Tibial nerve (tissue), 4 donors: ENCODE results near the gene IGLON5. TPM values are rescaled to one million over a fixed set of nuclear protein-coding genes. Genes with fewer than 3 reads are reported as not detected.

Experiments used
- DNase-seq, 2 donors: peaks; one replicate each; pipeline ENCODE4 v3.0.0-alpha.2; 2019; ENCODE audit warnings: low spot score in 2 of 2
- H3K27ac ChIP-seq, 4 donors: fragments of 200-600 bp; sonication (generic) in 3 of 4; one replicate each; pipeline ENCODE4 v1.5.1; 2017 to 2019; ENCODE audit warnings: mild to moderate bottlenecking in 1 of 4
- H3K27me3 ChIP-seq, 2 donors: fragments of 200-600 bp; sonication (generic) in 1 of 2; one replicate each; pipeline versions ENCODE4 v1.5.1 to v1.6.0; 2017 to 2019
- H3K36me3 ChIP-seq, 3 donors: fragments of 200-600 bp; sonication (generic); one replicate each; pipeline ENCODE4 v1.5.1; 2018 to 2019
- H3K4me1 ChIP-seq, 4 donors: fragments of 200-600 bp; sonication (generic) in 3 of 4; one replicate each; pipeline ENCODE4 v1.5.1; 2017 to 2019
- H3K4me3 ChIP-seq, 4 donors: fragments of 200-600 bp; sonication (generic) in 3 of 4; one replicate each; pipeline ENCODE4 v1.5.1; 2017 to 2019; ENCODE audit warnings: mild to moderate bottlenecking in 1 of 4, moderate library complexity in 1 of 4
- H3K9me3 ChIP-seq, 4 donors: fragments of 200-600 bp; sonication (generic) in 3 of 4; one replicate each; pipeline ENCODE4 v1.5.1; 2017 to 2019
- CTCF ChIP-seq, 5 experiments: fragments of 200-600 bp in 3 of 5; fragments of 450-650 bp in 2 of 5; sonication (generic) in 3 of 5; IDR thresholded peaks; one replicate each; pipeline ENCODE4 v1.5.1; 2016 to 2019; ENCODE audit warnings: antibody characterized with exemption in 5 of 5, mild to moderate bottlenecking in 3 of 5, moderate library complexity in 2 of 5
- EP300 ChIP-seq, 2 donors: sonication (generic); formaldehyde crosslinking; IDR thresholded peaks; one replicate each; pipeline ENCODE4 v1.6.1; 2017; ENCODE audit warnings: antibody characterized with exemption in 2 of 2, mild to moderate bottlenecking in 1 of 2
- POLR2A ChIP-seq, 2 donors: fragments of 450-650 bp; IDR thresholded peaks; one replicate each; pipeline ENCODE4 v1.6.1; 2017; ENCODE audit warnings: antibody characterized with exemption in 2 of 2, mild to moderate bottlenecking in 2 of 2, moderate library complexity in 2 of 2
- WGBS, 2 donors: methylation state at CpG; one replicate each; pipeline ENCODE4 v1.1.5; 2018; 5-methylcytosine and 5-hydroxymethylcytosine counted together
- total RNA-seq, 4 donors: library from RNA; depleted of rRNA; stranded (reverse); fragments of >200 nt; gene quantifications; one replicate each; pipeline ENCODE4 v1.1.0, GENCODE V29; 2016

IGLON5 gene
- total RNA-seq, 4 donors from 2014 or later = 0.30 TPM; not detected in 3

GRCh38 chr19:51317376-51317775, 5.9 kb downstream of the IGLON5 start:
- no peak for TF ChIP-seq POLR2A (IDR thresholded peaks at IDR 0.05)
- TF ChIP-seq EP300 (IDR thresholded peaks at IDR 0.05) = no peak
- TF ChIP-seq CTCF (IDR thresholded peaks at IDR 0.05) = no peak
- peaks cover 0 to 14% of the 10 kb centered on the region in 2 donors for H3K27me3 ChIP-seq
- H3K4me3 ChIP-seq = no peak overlapping the region
- peaks cover 0 to 15% (median 0%) of the 10 kb centered on the region in 4 donors for H3K9me3 ChIP-seq
- no peak for DNase-seq
- H3K27ac ChIP-seq = no peak overlapping the region
- 87 to 92% methylated on average over 3 of the region's 3 CpGs for WGBS, 2 donors
- no peaks in the 10 kb centered on the region for H3K4me1 ChIP-seq
- H3K36me3 ChIP-seq = no peaks in the 10 kb centered on the region

- no peak for DNase-seq
- Histone ChIP-seq H3K36me3 (no peaks in the 10 kb centered on the region), H3K9me3 (peaks cover 0 to 15% (median 0%) of the 10 kb centered on the region in 4 donors), H3K4me3 (no peak overlapping the region), H3K27ac (no peak overlapping the region), H3K4me1 (no peaks in the 10 kb centered on the region), H3K27me3 (peaks cover 0 to 9% of the 10 kb centered on the region in 2 donors)
- 67 to 94% methylated on average over 1 of the region's 1 CpG for WGBS, 2 donors
- TF ChIP-seq EP300 (IDR thresholded peaks at IDR 0.05) (no peak), POLR2A (IDR thresholded peaks at IDR 0.05) (no peak)
Observed at GRCh38 chr19:51317968-51318367, 6.5 kb downstream of the IGLON5 start.

- H3K4me3 ChIP-seq = no peak overlapping the region
- H3K27me3 ChIP-seq = peaks cover 0 to 16% of the 10 kb centered on the region in 2 donors
Observed at GRCh38 chr19:51318687-51319648, 7.5 kb downstream of the IGLON5 start.

GRCh38 chr19:51319649-51320279, 8.3 kb downstream of the IGLON5 start:
- no peak for DNase-seq
- Histone ChIP-seq H3K36me3 (no peaks in the 10 kb centered on the region), H3K27ac (no peak overlapping the region), H3K9me3 (peaks cover 0 to 8% (median 0%) of the 10 kb centered on the region in 4 donors), H3K27me3 (peaks cover 0 to 24% of the 10 kb centered on the region in 2 donors), H3K4me1 (no peaks in the 10 kb centered on the region), H3K4me3 (no peak overlapping the region)
- WGBS, 2 donors = 64 to 70% methylated on average over 13 to 14 of the region's 14 CpGs
- TF ChIP-seq EP300 (IDR thresholded peaks at IDR 0.05) (no peak), CTCF (IDR thresholded peaks at IDR 0.05) (no peak), POLR2A (IDR thresholded peaks at IDR 0.05) (no peak)

More at GRCh38 chr19:51318687-51319648, 7.5 kb downstream of the IGLON5 start:
- H3K4me1 ChIP-seq = no peaks in the 10 kb centered on the region
- peaks cover 0 to 15% (median 0%) of the 10 kb centered on the region in 4 donors for H3K9me3 ChIP-seq
- H3K27ac ChIP-seq = no peak overlapping the region
- TF ChIP-seq EP300 (IDR thresholded peaks at IDR 0.05) (no peak), POLR2A (IDR thresholded peaks at IDR 0.05) (no peak), CTCF (IDR thresholded peaks at IDR 0.05) (no peak)
- H3K36me3 ChIP-seq = no peaks in the 10 kb centered on the region
- WGBS, 2 donors = 67 to 71% methylated on average over 23 of the region's 23 CpGs
- no peak for DNase-seq

- H3K36me3 ChIP-seq = no peaks in the 10 kb centered on the region
- no peaks in the 10 kb centered on the region for H3K4me1 ChIP-seq
- 19 to 27% methylated on average over 7 to 9 of the region's 14 CpGs for WGBS, 2 donors
- H3K9me3 ChIP-seq = peaks cover 0 to 5% (median 0%) of the 10 kb centered on the region in 4 donors
- no peak for TF ChIP-seq POLR2A (IDR thresholded peaks at IDR 0.05)
- no peak for TF ChIP-seq EP300 (IDR thresholded peaks at IDR 0.05)
- no peak for TF ChIP-seq CTCF (IDR thresholded peaks at IDR 0.05)
- H3K27ac ChIP-seq = no peak overlapping the region
- no peak overlapping the region for H3K4me3 ChIP-seq
- peaks cover 0 to 29% of the 10 kb centered on the region in 2 donors for H3K27me3 ChIP-seq
- DNase-seq = no peak
Observed at GRCh38 chr19:51320280-51320657, 8.8 kb downstream of the IGLON5 start.
